H1 (cell line): ENCODE results near the gene ASCC1. TPM values are rescaled to one million over a fixed set of nuclear protein-coding genes. Genes with fewer than 3 reads are reported as not detected.

Source experiments
- CTCF ChIA-PET: fragments of 300-600 bp; sonication (Branson Sonifier 250); formaldehyde crosslinking; loops from one replicate; lab custom pipeline; 2021; ENCODE audit not compliant: partially characterized antibody; lab: Charles Lee
- POLR2A ChIA-PET: fragments of 300-600 bp; sonication (Branson Sonifier 250); formaldehyde crosslinking; loops from one replicate; lab custom pipeline; 2021; ENCODE audit warnings: inconsistent platforms; ENCODE audit not compliant: partially characterized antibody; lab: Charles Lee
- DNase-seq, 2 experiments: peaks; one replicate each; pipeline versions ENCODE4 v3.0.0 to v3.0.0-alpha.2; 2010 to 2022; ENCODE audit warnings: low spot score in 2 of 2, low read depth in 1 of 2, mixed read lengths in 1 of 2
- FAIRE-seq: peaks from 2 replicates; lab custom pipeline; 2011; peaks lifted over from hg19 to GRCh38; lab: Jason Lieb, UNC
- H2AFZ ChIP-seq: 2 replicates; pipeline ENCODE4 v1.8.1; 2012; ENCODE audit warnings: low read length, inconsistent platforms
- H2AK5ac ChIP-seq: 2 replicates; pipeline ENCODE4 v1.6.1; 2013; ENCODE audit warnings: low read depth, low read length
- H2BK120ac ChIP-seq: replicated peaks from 2 replicates; pipeline ENCODE3; 2013; ENCODE audit warnings: low read depth, low read length, inconsistent platforms
- H2BK12ac ChIP-seq: 2 replicates; pipeline ENCODE4 v1.6.1; 2013; ENCODE audit warnings: low read depth, low read length
- H2BK15ac ChIP-seq: 2 replicates; pipeline ENCODE4 v1.6.1; 2013; ENCODE audit warnings: low read length
- H2BK20ac ChIP-seq: 2 replicates; pipeline ENCODE4 v1.6.1; 2013; ENCODE audit warnings: low read length
- H2BK5ac ChIP-seq: 2 replicates; pipeline ENCODE4 v1.6.1; 2013; ENCODE audit warnings: low read depth, low read length
- H3K14ac ChIP-seq: 2 replicates; pipeline ENCODE4 v1.6.1; 2013; ENCODE audit warnings: inconsistent platforms; ENCODE audit not compliant: insufficient read length
- H3K18ac ChIP-seq: 2 replicates; pipeline ENCODE4 v1.6.1; 2013; ENCODE audit warnings: low read length; ENCODE audit errors: extremely low read depth
- H3K23ac ChIP-seq: 2 replicates; pipeline ENCODE4 v1.6.1; 2013; ENCODE audit warnings: inconsistent platforms; ENCODE audit not compliant: insufficient read length
- H3K23me2 ChIP-seq: 2 replicates; pipeline ENCODE4 v1.6.1; 2013; ENCODE audit warnings: low read depth, low read length
- H3K27ac ChIP-seq: 2 replicates; pipeline ENCODE4 v1.6.1; 2011; ENCODE audit warnings: low read depth, low read length, inconsistent platforms
- H3K27me3 ChIP-seq, 4 experiments: replicated peaks in 1 of 4; 1 replicate in 1 of 4; 2 replicates in 3 of 4; pipeline versions ENCODE4 v1.6.1 to v1.8.1; 2011 to 2013; ENCODE audit warnings: low read length in 3 of 4, mild to moderate bottlenecking in 3 of 4, inconsistent platforms in 2 of 4, mixed read lengths in 2 of 4, moderate library complexity in 1 of 4; ENCODE audit not compliant: control insufficient read depth in 3 of 4, insufficient read depth in 3 of 4; ENCODE audit errors: extremely low read depth in 1 of 4
- H3K36me3 ChIP-seq, 4 experiments: 2 replicates each; pipeline versions ENCODE4 v1.6.1 to v1.8.1; 2011 to 2013; ENCODE audit warnings: mild to moderate bottlenecking in 4 of 4, low read length in 3 of 4, moderate library complexity in 2 of 4, control low read depth in 1 of 4, inconsistent platforms in 1 of 4; ENCODE audit not compliant: insufficient read depth in 4 of 4, control insufficient read depth in 2 of 4
- H3K4ac ChIP-seq: replicated peaks from 2 replicates; pipeline ENCODE3; 2013; ENCODE audit warnings: low read length, low read depth, mixed read lengths, inconsistent platforms; ENCODE audit not compliant: insufficient read length
- H3K4me1 ChIP-seq, 4 experiments: replicated peaks in 1 of 4; 1 replicate in 1 of 4; 2 replicates in 3 of 4; pipeline versions ENCODE4 v1.6.1 to v1.8.1; 2011 to 2013; ENCODE audit warnings: low read length in 3 of 4, inconsistent platforms in 2 of 4, mixed read lengths in 1 of 4; ENCODE audit not compliant: insufficient read depth in 4 of 4, control insufficient read depth in 3 of 4
- H3K4me2 ChIP-seq, 2 experiments: 2 replicates each; pipeline versions ENCODE4 v1.6.1 to v1.8.1; 2011 to 2013; ENCODE audit warnings: low read depth in 2 of 2, low read length in 2 of 2, control low read depth in 1 of 2, inconsistent platforms in 1 of 2, mild to moderate bottlenecking in 1 of 2; ENCODE audit not compliant: insufficient read depth in 1 of 2
- H3K4me3 ChIP-seq, 4 experiments: fragments of 200-600, 300-600 bp in 1 of 4; sonication (generic), shearing (Covaris generic), sonication (Bioruptor Twin) in 1 of 4; 2 replicates each; pipeline versions ENCODE4 v1.5.1 to v1.8.1; 2011 to 2016; ENCODE audit warnings: low read length in 4 of 4, low read depth in 3 of 4, control low read depth in 2 of 4, inconsistent platforms in 2 of 4, mild to moderate bottlenecking in 2 of 4, mixed read lengths in 1 of 4, moderate library complexity in 1 of 4; ENCODE audit not compliant: insufficient read depth in 2 of 4; ENCODE audit errors: extremely low read depth in 1 of 4
- H3K56ac ChIP-seq: replicated peaks from 2 replicates; pipeline ENCODE3; 2013; ENCODE audit warnings: low read depth, mild to moderate bottlenecking, mixed read lengths, low read length, inconsistent platforms; ENCODE audit not compliant: insufficient read length
- H3K79me1 ChIP-seq: 2 replicates; pipeline ENCODE4 v1.6.1; 2013; ENCODE audit warnings: low read depth, low read length, control low read depth
- H3K79me2 ChIP-seq, 2 experiments: 2 replicates each; pipeline versions ENCODE4 v1.6.1 to v1.8.1; 2012 to 2013; ENCODE audit warnings: low read length in 2 of 2, mild to moderate bottlenecking in 2 of 2, inconsistent platforms in 1 of 2; ENCODE audit not compliant: insufficient read depth in 2 of 2, control insufficient read depth in 1 of 2
- H3K9ac ChIP-seq, 4 experiments: replicated peaks in 1 of 4; 1 replicate in 1 of 4; 2 replicates in 3 of 4; pipeline versions ENCODE4 v1.6.1 to v1.8.1; 2011 to 2013; ENCODE audit warnings: low read depth in 3 of 4, low read length in 3 of 4, control low read depth in 2 of 4, mild to moderate bottlenecking in 2 of 4, moderate library complexity in 2 of 4, inconsistent platforms in 1 of 4; ENCODE audit errors: extremely low read depth in 1 of 4
- H3K9me3 ChIP-seq, 2 experiments: 2 replicates each; pipeline versions ENCODE4 v1.6.1 to v1.8.1; 2012 to 2013; ENCODE audit warnings: mild to moderate bottlenecking in 2 of 2, moderate library complexity in 2 of 2, control low read depth in 1 of 2, inconsistent platforms in 1 of 2, low read depth in 1 of 2, low read length in 1 of 2, mixed read lengths in 1 of 2; ENCODE audit not compliant: insufficient read depth in 2 of 2
- H4K20me1 ChIP-seq, 2 experiments: replicated peaks in 1 of 2; 2 replicates each; pipeline versions ENCODE3 to v1.8.1; 2011 to 2013; ENCODE audit warnings: inconsistent platforms in 2 of 2, low read length in 2 of 2, mild to moderate bottlenecking in 1 of 2; ENCODE audit not compliant: insufficient read depth in 2 of 2, control insufficient read depth in 1 of 2
- H4K5ac ChIP-seq: 2 replicates; pipeline ENCODE4 v1.6.1; 2013; ENCODE audit warnings: low read length, low read depth, mixed read lengths, inconsistent platforms; ENCODE audit not compliant: insufficient read length
- H4K8ac ChIP-seq: 2 replicates; pipeline ENCODE4 v1.8.0; 2013; ENCODE audit warnings: mild to moderate bottlenecking, moderate library complexity, low read length, inconsistent platforms; ENCODE audit not compliant: insufficient read depth; ENCODE audit errors: extremely low read depth
- H4K91ac ChIP-seq: replicated peaks from 2 replicates; pipeline ENCODE3; 2013; ENCODE audit warnings: low read length, mixed read lengths, inconsistent platforms; ENCODE audit not compliant: insufficient read length
- ATF3 ChIP-seq: IDR thresholded peaks from 2 replicates; pipeline ENCODE4 v1.6.1; 2011; ENCODE audit warnings: low read depth, mild to moderate bottlenecking, low read length; ENCODE audit not compliant: insufficient read depth
- HDAC6 ChIP-seq: IDR thresholded peaks from one replicate; pipeline ENCODE4 v1.7.1; 2012; ENCODE audit warnings: low read depth, mild to moderate bottlenecking, inconsistent platforms, low read length, moderate library complexity
- WGBS, 2 experiments: shearing (Covaris generic) in 1 of 2; methylation state at CpG; one replicate each; pipeline versions ENCODE4 v1.1.6 to v1.1.7; 2013 to 2015; ENCODE audit warnings: low lambda C conversion rate in 2 of 2, mixed read lengths in 2 of 2, inconsistent platforms in 1 of 2, low coverage in 1 of 2, missing lambda C conversion rate in 1 of 2; ENCODE audit not compliant: insufficient replicate concordance in 2 of 2, insufficient coverage in 1 of 2, insufficient read length in 1 of 2; ENCODE audit errors: extremely low coverage in 1 of 2, missing lambda C conversion rate in 1 of 2; 5-methylcytosine and 5-hydroxymethylcytosine counted together
- polyA plus RNA-seq, 7 experiments: library from polyadenylated mRNA; depleted of rRNA in 3 of 7; stranded (reverse) in 5 of 7; unstranded in 2 of 7; fragments of >200 nt in 5 of 7; fragments of 200-250 nt in 2 of 7; gene quantifications; 1 replicate in 5 of 7; 2 replicates in 1 of 7; 4 replicates in 1 of 7; pipeline versions ENCODE4 v1.2.1 to v1.2.3, GENCODE V29; 2011 to 2013; ENCODE audit warnings: missing spikeins in 2 of 7, mixed read lengths in 2 of 7
- total RNA-seq: library from RNA; stranded (reverse); fragmentation: NEBNext Ultra II Directional; extraction: Animal tissue kit (Norgen Biotek cat#: 25700); gene quantifications from 2 replicates; pipeline ENCODE4 v1.2.1, GENCODE V29; 2021

The ASCC1 gene
- total and polyA plus RNA-seq, 2 of the 8 experiments (the other 6 are each of a cell fraction or from before 2014, with no cell fraction given) = 25.6 to 35.8 TPM

- Histone ChIP-seq H2BK12ac (no peak overlapping the region), H3K36me3 (no peaks in the 10 kb centered on the region), H3K27me3 (no peaks in the 10 kb centered on the region), H4K5ac (no peak overlapping the region), H2AK5ac (no peak overlapping the region), H2BK20ac (no peak overlapping the region), H2BK15ac (no peak overlapping the region), H3K23ac (no peak overlapping the region), H3K4me3 (no peak overlapping the region), H4K20me1 (no peaks in the 10 kb centered on the region), H3K9ac (no peak overlapping the region), H3K4ac (no peak overlapping the region), H2BK120ac (no peak overlapping the region), H3K27ac (no peak overlapping the region), H3K18ac (no peak overlapping the region), H3K56ac (no peak overlapping the region), H3K79me1 (no peaks in the 10 kb centered on the region), H3K23me2 (no peaks in the 10 kb centered on the region), H3K14ac (no peak overlapping the region), H2BK5ac (peak overlapping the region; percentile 81; the same call in 1 of the 2 replicates), H3K4me2 (no peak overlapping the region), H3K4me1 (peaks cover 0 to 3% (median 0%) of the 10 kb centered on the region in 4 experiments; a peak in 2 of 7 replicates), H2AFZ (no peak overlapping the region; the same call in 1 of the 2 replicates), H4K91ac (no peak overlapping the region), H3K9me3 (no peaks in the 10 kb centered on the region), H3K79me2 (no peaks in the 10 kb centered on the region), H4K8ac (no peak overlapping the region)
- POLR2A ChIA-PET = interaction anchor here (0.7 to 0.9 kb wide), 2 partner anchors 204 to 286 kb away, joined by 3 to 4 read pairs; partner anchors contain the start of gene DNAJB12
- WGBS, 2 experiments = 90% methylated on average over 12 of the region's 12 CpGs; no CpG with 5 or more reads in 1 of the 2 experiments
- no peak for DNase-seq
- no peak for FAIRE-seq
- CTCF ChIA-PET = interaction anchor here (0.6 to 10.2 kb wide), 18 partner anchors 8 to 268 kb away, joined by 3 to 100 read pairs (median 6); no protein-coding TSS in a partner anchor
- TF ChIP-seq ATF3 = no peak
- no peak for TF ChIP-seq HDAC6
These were observed 147.1 kb downstream of the ASCC1 start for GRCh38 chr10:72068901-72069446.
